GM12801 (cell line): Measurements from ENCODE around the gene DUS1L.

Experiments used
- TF ChIP-seq, protein P1 (sequence below): IDR thresholded peaks from one replicate; pipeline ENCODE4 v1.5.1; 2011; ENCODE audit warnings: control low read depth; ENCODE audit not compliant: insufficient read length; ENCODE audit errors: extremely low read depth

Gene DUS1L

DNA sequence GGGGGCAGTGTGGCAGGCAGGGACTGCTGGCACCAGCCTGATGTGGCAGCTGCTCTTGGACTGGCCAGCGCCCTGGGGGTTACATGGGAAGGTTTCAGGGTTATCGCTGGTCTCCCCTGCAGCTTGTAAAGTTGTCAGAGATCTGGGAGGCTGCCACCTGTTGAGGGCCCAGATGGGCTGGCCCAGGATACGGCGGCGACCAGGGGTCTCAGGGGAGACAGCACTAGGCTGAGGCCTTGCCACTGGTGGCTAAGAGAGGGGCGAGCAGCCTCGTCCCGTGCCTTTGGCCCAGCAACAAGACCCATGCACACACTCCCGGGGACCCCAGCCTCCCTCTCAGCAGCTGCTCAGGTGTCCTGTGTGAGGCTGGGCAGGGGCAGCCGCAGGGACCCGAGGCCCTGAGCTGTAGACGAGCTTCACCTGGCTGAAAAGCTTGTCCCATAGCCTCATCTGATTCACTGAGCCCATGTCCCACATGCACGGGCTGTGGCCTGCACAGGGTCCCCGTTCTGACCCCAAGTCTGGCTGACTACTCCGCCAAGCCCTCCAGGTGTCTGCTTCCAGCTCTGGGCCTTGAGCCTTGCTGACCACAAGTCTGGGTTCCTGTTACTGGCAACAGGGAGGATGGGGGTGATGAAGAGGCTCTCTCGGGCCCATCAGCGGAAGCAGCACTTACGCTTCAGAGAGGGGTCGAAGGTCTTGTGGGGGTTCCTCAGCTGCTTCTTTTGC is 6.2 kb downstream of the DUS1L start:
- TF ChIP-seq, protein P1, sequence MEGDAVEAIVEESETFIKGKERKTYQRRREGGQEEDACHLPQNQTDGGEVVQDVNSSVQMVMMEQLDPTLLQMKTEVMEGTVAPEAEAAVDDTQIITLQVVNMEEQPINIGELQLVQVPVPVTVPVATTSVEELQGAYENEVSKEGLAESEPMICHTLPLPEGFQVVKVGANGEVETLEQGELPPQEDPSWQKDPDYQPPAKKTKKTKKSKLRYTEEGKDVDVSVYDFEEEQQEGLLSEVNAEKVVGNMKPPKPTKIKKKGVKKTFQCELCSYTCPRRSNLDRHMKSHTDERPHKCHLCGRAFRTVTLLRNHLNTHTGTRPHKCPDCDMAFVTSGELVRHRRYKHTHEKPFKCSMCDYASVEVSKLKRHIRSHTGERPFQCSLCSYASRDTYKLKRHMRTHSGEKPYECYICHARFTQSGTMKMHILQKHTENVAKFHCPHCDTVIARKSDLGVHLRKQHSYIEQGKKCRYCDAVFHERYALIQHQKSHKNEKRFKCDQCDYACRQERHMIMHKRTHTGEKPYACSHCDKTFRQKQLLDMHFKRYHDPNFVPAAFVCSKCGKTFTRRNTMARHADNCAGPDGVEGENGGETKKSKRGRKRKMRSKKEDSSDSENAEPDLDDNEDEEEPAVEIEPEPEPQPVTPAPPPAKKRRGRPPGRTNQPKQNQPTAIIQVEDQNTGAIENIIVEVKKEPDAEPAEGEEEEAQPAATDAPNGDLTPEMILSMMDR, result no peak

GRCh38 chr17:82058855-82059249 is 6.8 kb downstream of the DUS1L start:
- TF ChIP-seq, protein P1, result no peak

GRCh38 chr17:82058230-82058854 is 7.3 kb downstream of the DUS1L start:
- TF ChIP-seq, protein P1, result no peak

DNA sequence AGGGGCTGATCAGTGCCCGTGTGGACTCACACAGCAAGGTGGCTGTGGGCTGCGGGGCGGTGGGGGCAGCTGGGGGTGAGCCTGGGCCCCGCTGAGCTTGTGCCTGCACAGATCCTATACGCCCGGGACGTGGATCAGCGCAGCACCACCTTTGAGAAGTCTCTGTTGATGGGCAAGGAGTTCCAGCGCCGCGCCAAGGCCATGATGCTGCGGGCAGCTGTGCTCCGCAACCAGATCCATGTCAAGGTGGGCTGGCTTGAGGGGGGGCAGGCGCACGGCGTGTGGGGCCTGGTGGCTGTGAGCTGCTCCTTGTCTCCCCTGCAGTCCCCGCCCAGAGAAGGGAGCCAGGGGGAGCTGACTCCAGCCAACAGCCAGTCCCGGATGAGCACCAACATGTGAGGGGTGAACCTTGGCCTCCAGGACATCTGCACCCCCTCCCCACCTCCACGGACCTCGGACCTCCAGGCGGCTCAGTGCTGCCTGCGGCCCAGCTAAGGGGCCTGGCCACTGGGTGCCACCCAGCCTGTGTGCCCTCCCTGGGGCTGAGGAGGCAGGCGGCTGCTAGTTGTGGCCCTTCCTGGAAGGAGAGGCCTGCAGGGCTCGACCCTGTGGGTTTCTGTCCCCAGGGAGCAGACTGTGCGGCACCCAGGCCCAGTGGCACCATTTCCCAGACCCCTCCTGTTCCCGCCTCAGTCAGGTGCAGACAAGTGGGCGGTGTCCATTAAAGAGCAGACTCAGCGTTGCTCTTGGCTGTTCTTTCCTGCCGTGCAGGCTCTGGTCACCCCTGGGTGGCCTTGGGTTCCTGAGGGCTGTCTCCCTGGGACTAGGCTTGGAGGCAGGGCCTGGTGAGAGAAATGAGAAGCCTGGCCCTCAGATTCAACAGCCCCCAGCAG is 8.6 kb downstream of the DUS1L start:
- TF ChIP-seq, protein P1, result no peak

DNA sequence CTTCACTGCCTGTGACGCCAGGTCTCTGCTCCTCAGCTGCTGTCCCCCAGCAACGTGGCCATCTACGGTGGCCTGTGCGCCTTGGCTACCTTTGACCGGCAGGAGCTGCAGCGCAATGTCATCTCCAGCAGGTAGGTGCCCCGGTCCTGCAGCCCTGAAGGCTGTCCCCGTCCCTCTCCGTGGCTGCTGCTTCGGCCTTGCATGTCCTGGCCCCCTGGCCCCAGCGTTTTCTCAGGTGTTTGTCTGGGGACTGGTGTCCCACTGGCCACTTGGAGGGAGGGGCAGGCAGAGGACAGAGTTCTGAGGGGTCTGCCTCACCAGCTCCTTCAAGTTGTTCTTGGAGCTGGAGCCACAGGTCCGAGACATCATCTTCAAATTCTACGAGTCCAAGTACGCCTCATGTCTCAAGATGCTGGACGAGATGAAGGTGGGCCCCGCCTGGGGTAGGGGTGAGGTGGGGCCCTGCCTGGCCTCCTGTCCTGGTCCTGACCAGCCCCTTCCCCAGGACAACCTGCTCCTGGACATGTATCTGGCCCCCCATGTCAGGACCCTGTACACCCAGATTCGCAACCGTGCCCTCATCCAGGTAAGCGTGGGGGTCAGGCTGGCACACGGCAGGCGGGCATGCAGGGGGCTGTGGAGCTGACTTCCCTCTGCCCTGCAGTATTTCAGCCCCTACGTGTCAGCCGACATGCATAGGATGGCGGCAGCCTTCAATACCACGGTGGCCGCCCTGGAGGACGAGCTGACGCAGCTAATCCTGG is 9.5 kb downstream of the DUS1L start:
- TF ChIP-seq, protein P1, result no peak

GRCh38 chr17:82055023-82055964 is 10.3 kb downstream of the DUS1L start:
- TF ChIP-seq, protein P1, result no peak
